Ectodermal cell (in vitro differentiated cells): ENCODE measurements around the gene PML.
"Not testable (repeated sequence)": the region's sequence is repeated elsewhere in the genome, so short reads cannot be mapped to it uniquely, and the experiment has no call there.

Experiments used
- H3K27ac ChIP-seq: 2 replicates; pipeline ENCODE4 v1.7.0; 2013; ENCODE audit warnings: mild to moderate bottlenecking, low read depth, low read length; ENCODE audit not compliant: insufficient read depth, poor library complexity, severe bottlenecking
- H3K27me3 ChIP-seq: 2 replicates; pipeline ENCODE4 v1.7.0; 2013; ENCODE audit warnings: mild to moderate bottlenecking, low read length; ENCODE audit not compliant: insufficient read depth, control insufficient read depth, poor library complexity, severe bottlenecking
- H3K36me3 ChIP-seq: one replicate; pipeline ENCODE4 v1.7.0; 2013; ENCODE audit warnings: low read length; ENCODE audit not compliant: control insufficient read depth, insufficient read depth
- H3K4me1 ChIP-seq: one replicate; pipeline ENCODE4 v1.7.0; 2013; ENCODE audit warnings: low read length; ENCODE audit not compliant: control insufficient read depth, insufficient read depth
- H3K4me3 ChIP-seq: 2 replicates; pipeline ENCODE4 v1.7.0; 2013; ENCODE audit warnings: low read depth, low read length, control low read depth; ENCODE audit not compliant: insufficient read depth
- H3K9me3 ChIP-seq: 2 replicates; pipeline ENCODE4 v1.7.0; 2013; ENCODE audit warnings: mild to moderate bottlenecking, low read length, moderate library complexity; ENCODE audit not compliant: control insufficient read depth
- WGBS, 2 experiments: methylation state at CpG; one replicate each; pipeline ENCODE4 v1.1.7; 2013; ENCODE audit warnings: missing lambda C conversion rate in 2 of 2; 5-methylcytosine and 5-hydroxymethylcytosine counted together

Gene PML

GRCh38 chr15:73959012-73959581 lies 35.4 kb upstream of the PML start:
- H3K27me3 ChIP-seq = no peaks in the 10 kb centered on the region
- no peaks in the 10 kb centered on the region for H3K36me3 ChIP-seq
- no peak overlapping the region for H3K27ac ChIP-seq
- H3K9me3 ChIP-seq = no peaks in the 10 kb centered on the region
- 87 to 92% methylated on average over 8 of the region's 8 CpGs for WGBS, 2 experiments
- no peaks in the 10 kb centered on the region for H3K4me1 ChIP-seq
- H3K4me3 ChIP-seq = no peak overlapping the region

DNA sequence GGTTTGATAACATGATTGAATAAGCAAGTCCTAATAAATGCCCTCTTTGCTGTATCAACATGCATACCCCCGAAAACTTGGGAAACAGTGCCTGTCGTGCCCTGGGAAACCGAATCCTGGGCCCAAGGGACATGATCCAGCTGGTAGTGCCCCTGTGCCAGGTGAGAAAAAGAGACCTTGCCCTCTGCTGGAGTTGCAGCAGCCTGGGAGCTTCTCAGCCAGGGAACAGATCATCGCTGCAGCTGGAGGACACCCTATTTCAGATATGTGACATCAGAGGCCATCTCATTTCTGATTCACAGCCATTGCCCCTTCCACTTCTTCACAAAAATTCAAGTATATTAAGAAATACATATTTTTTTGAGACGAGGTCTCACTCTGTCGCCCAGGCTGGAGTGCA lies 34.7 kb upstream of the PML start:
- Histone ChIP-seq H3K36me3 (no peaks in the 10 kb centered on the region), H3K4me3 (no peak overlapping the region), H3K9me3 (no peaks in the 10 kb centered on the region), H3K27ac (no peak overlapping the region), H3K27me3 (no peaks in the 10 kb centered on the region), H3K4me1 (peaks cover under 1% of the 10 kb centered on the region)
- WGBS, 2 experiments = 80 to 83% methylated on average over 6 of the region's 6 CpGs

DNA sequence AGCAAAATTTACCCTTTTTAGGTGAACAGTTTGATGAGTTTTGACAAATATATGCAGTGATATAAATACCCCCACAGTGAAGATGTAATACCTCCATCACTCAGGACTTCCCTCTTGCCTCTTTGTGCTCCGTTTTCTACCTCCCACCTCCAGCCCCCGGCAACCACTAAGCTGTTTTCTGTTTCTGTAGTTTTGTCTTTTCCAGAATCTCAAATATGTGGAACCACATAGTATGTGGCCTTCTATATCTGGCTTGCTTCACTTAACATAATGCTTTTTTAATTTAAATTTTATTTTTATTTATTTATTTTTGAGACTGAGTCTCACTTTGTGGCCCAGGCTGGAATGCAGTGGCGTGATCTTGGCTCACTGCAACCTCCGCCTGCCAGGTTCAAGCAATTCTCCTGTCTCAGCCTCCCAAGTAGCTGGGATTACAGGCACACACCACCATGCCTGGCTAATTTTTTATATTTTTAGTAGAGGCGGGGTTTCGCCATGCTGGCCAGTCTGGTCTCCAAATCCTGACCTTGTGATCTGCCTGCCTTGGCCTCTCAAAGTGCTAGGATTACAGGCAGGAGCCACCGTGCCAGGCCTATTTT lies 33.9 kb upstream of the PML start:
- not testable (repeated sequence) for H3K9me3 ChIP-seq, H3K27ac ChIP-seq, H3K27me3 ChIP-seq, H3K4me3 ChIP-seq, H3K36me3 ChIP-seq, H3K4me1 ChIP-seq
- WGBS, 2 experiments = 92 to 95% methylated on average over 6 to 7 of the region's 7 CpGs

GRCh38 chr15:73962433-73962832 lies 32.1 kb upstream of the PML start:
- Histone ChIP-seq H3K27ac (no peak overlapping the region), H3K4me3 (no peak overlapping the region), H3K36me3 (no peaks in the 10 kb centered on the region), H3K4me1 (peaks cover 6% of the 10 kb centered on the region), H3K27me3 (no peaks in the 10 kb centered on the region), H3K9me3 (no peaks in the 10 kb centered on the region)
- WGBS, 2 experiments = 94 to 98% methylated on average over 4 to 5 of the region's 5 CpGs

DNA sequence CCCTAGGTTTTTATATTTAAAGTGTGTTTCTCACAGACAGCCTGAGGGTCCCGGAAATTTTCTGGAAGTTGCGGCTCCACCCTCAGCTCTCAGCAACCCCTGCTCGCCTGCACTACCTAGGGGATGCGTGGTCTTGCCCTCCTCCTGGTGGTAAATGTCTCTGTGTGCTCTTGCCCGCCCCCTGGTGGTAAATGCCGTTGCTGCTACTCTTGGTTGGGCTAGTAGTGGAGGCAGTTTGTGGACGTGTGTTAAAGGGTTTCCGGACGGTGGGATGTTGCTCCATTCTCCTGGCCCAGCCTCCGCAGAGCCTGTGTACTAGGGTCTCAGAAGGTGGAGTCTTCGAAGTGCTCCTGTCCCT lies 29.8 kb upstream of the PML start:
- H3K9me3 ChIP-seq = no peaks in the 10 kb centered on the region
- H3K27me3 ChIP-seq = no peaks in the 10 kb centered on the region
- peaks cover 6% of the 10 kb centered on the region for H3K4me1 ChIP-seq
- H3K4me3 ChIP-seq = no peak overlapping the region
- WGBS, 2 experiments = 16 to 18% methylated on average over 11 of the region's 11 CpGs
- H3K36me3 ChIP-seq = no peaks in the 10 kb centered on the region
- H3K27ac ChIP-seq = peak overlapping the region; percentile 77

GRCh38 chr15:73965094-73965757 lies 29.3 kb upstream of the PML start:
- no peaks in the 10 kb centered on the region for H3K27me3 ChIP-seq
- H3K4me3 ChIP-seq = no peak overlapping the region
- H3K9me3 ChIP-seq = no peaks in the 10 kb centered on the region
- peak overlapping the region; percentile 77 for H3K27ac ChIP-seq
- H3K36me3 ChIP-seq = no peaks in the 10 kb centered on the region
- H3K4me1 ChIP-seq = peaks cover 6% of the 10 kb centered on the region
- WGBS, 2 experiments = 28 to 29% methylated on average over 12 to 13 of the region's 13 CpGs

DNA sequence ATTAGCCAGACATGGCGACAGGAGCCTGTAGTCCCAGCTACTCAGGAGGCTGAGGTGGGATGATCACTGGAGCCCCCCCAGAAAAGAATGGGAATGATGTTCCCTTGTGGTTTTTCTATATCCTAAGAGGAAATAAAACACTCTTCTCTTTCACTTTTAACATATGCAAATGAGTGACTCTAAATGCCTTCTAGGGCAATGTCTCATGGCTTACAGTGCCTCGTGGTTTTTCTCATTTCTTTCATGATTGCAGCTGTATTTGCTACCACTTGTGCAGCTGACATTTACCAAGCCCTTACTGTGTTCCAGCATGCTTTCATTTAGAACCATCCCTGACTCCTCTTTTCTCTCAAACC lies 28.8 kb upstream of the PML start:
- Histone ChIP-seq H3K27ac (no peak overlapping the region), H3K36me3 (no peaks in the 10 kb centered on the region), H3K27me3 (no peaks in the 10 kb centered on the region), H3K4me1 (peaks cover 6% of the 10 kb centered on the region), H3K4me3 (no peak overlapping the region), H3K9me3 (no peaks in the 10 kb centered on the region)
- 54 to 88% methylated on average over 1 to 2 of the region's 2 CpGs for WGBS, 2 experiments

DNA sequence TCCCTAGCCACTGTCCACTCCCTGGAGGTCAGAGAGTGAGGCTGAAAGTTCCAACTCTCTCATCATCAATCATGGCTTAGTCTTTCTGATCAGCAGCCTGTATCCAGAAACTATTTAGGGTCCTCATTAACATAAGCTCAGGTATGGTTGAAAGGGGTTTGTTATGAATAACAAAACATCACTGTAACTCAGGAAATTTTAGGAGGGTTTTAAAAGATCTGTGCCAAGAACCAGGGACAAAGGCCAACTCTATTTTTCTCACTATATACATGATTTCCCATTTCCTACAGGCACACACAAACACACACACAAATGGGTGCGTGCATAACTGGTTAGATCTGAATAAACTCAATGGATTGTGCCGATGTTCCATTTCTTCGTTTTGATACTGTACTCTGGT lies 26.1 kb upstream of the PML start:
- Histone ChIP-seq H3K27ac (no peak overlapping the region), H3K36me3 (no peaks in the 10 kb centered on the region), H3K4me1 (peaks cover 6% of the 10 kb centered on the region), H3K27me3 (no peaks in the 10 kb centered on the region), H3K4me3 (no peak overlapping the region), H3K9me3 (no peaks in the 10 kb centered on the region)
- WGBS, 2 experiments = 94 to 97% methylated on average over 3 of the region's 3 CpGs

DNA sequence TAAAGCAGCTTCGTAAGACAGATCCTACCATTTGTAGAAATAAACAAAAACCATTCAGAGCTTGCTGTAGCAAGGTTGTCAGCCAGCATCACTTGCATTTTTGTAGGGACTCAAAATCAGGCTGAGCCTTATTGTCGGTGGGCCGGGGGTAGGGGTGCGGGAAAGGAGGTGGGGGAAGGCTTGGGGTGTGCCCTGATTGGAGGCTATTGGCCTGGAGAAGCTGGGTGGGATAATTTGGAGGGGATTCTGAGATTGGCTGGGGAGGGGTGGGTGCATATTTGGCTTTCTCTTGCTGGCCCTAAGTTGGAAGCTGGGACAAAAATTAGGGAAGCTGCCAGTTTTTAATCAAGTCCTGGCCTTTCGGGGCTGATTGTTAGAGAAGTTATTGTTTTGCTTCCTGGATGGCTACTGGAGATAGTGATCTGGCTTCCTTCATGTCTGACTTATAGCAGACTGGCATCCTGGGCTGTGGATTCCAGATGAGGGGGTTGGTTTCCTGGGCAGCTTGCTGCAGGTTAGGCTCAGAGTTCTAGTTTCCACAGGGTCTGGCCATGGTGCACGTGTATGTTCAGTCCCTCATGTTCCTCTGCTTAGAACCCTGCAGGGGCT lies 25.3 kb upstream of the PML start:
- 87 to 90% methylated on average over 6 of the region's 6 CpGs for WGBS, 2 experiments
- Histone ChIP-seq H3K36me3 (no peaks in the 10 kb centered on the region), H3K27me3 (no peaks in the 10 kb centered on the region), H3K4me3 (no peak overlapping the region), H3K9me3 (no peaks in the 10 kb centered on the region), H3K4me1 (peaks cover 6% of the 10 kb centered on the region), H3K27ac (no peak overlapping the region)

GRCh38 chr15:73972984-73973682 lies 21.4 kb upstream of the PML start:
- H3K4me1 ChIP-seq = no peaks in the 10 kb centered on the region
- no peak overlapping the region for H3K4me3 ChIP-seq
- H3K27ac ChIP-seq = no peak overlapping the region

More at GRCh38 chr15:73972984-73973682, 21.4 kb upstream of the PML start:
- H3K36me3 ChIP-seq = no peaks in the 10 kb centered on the region
- H3K27me3 ChIP-seq = no peaks in the 10 kb centered on the region
- no peaks in the 10 kb centered on the region for H3K9me3 ChIP-seq
- 38 to 39% methylated on average over 26 of the region's 26 CpGs for WGBS, 2 experiments
